ENCODE data around the gene GFOD2. TPM values are rescaled to one million over a fixed set of nuclear protein-coding genes. Genes with fewer than 3 reads are reported as not detected.
"Not testable (repeated sequence)": the region's sequence is repeated elsewhere in the genome, so short reads cannot be mapped to it uniquely, and the experiment has no call there.

The GFOD2 gene
- total and polyA plus RNA-seq, 2 experiments from 2014 or later, result 11.4 to 17.5 TPM

GRCh38 chr16:67697422-67698185 lies 21.5 kb downstream of the GFOD2 start:
- Histone ChIP-seq H3K4me1 (ENCODE audit: insufficient read depth) (no peaks in the 10 kb centered on the region), H3K27me3 (replicated peaks; ENCODE audit: insufficient read depth) (no peaks in the 10 kb centered on the region), H3F3A (ENCODE audit: insufficient read depth) (no peaks in the 10 kb centered on the region), H4K20me1 (ENCODE audit: insufficient read depth) (no peaks in the 10 kb centered on the region), H2AFZ (no peak overlapping the region), H3K4me2 (ENCODE audit: unreplicated experiment) (no peak overlapping the region), H3K27ac (no peak overlapping the region), H3K9me2 (ENCODE audit: insufficient read depth) (no peaks in the 10 kb centered on the region), H3K79me2 (ENCODE audit: insufficient read depth) (peaks cover 68% of the 10 kb centered on the region), H3K9ac (no peak overlapping the region), H3K9me3 (ENCODE audit: low read depth) (no peaks in the 10 kb centered on the region), H3K36me3 (ENCODE audit: low read depth) (no peaks in the 10 kb centered on the region), H3K4me3 (no peak overlapping the region)
- TF ChIP-seq EZH2phosphoT487 (IDR thresholded peaks at IDR 0.05; ENCODE audit: insufficient read depth, low read depth), result no peak
- TF ChIP-seq EZH2 (IDR thresholded peaks at IDR 0.05; ENCODE audit: insufficient read depth, poor library complexity, severe bottlenecking), result no peak
- DNase-seq, result no peak
- 97 to 100% methylated on average over 4 of the region's 4 CpGs for WGBS, 2 experiments (ENCODE audit: low coverage in 1 of 2, low lambda C conversion rate in 2 of 2, missing lambda C conversion rate in 2 of 2)
- in situ Hi-C loops (cut with MboI), result no loop called here

GRCh38 chr16:67694611-67695010 lies 24.5 kb downstream of the GFOD2 start:
- Histone ChIP-seq H4K20me1 (ENCODE audit: insufficient read depth) (no peaks in the 10 kb centered on the region), H2AFZ (no peak overlapping the region), H3K27me3 (replicated peaks; ENCODE audit: insufficient read depth) (no peaks in the 10 kb centered on the region), H3K79me2 (ENCODE audit: insufficient read depth) (peaks cover 63% of the 10 kb centered on the region), H3K4me2 (ENCODE audit: unreplicated experiment) (no peak overlapping the region), H3K36me3 (ENCODE audit: low read depth) (no peaks in the 10 kb centered on the region), H3K27ac (no peak overlapping the region), H3F3A (ENCODE audit: insufficient read depth) (no peaks in the 10 kb centered on the region), H3K9me3 (ENCODE audit: low read depth) (no peaks in the 10 kb centered on the region), H3K4me3 (no peak overlapping the region), H3K9me2 (ENCODE audit: insufficient read depth) (no peaks in the 10 kb centered on the region), H3K9ac (no peak overlapping the region), H3K4me1 (ENCODE audit: insufficient read depth) (no peaks in the 10 kb centered on the region)
- no peak for TF ChIP-seq EZH2phosphoT487 (IDR thresholded peaks at IDR 0.05; ENCODE audit: insufficient read depth, low read depth)
- no peak for TF ChIP-seq EZH2 (IDR thresholded peaks at IDR 0.05; ENCODE audit: insufficient read depth, poor library complexity, severe bottlenecking)
- 77 to 81% methylated on average over 2 of the region's 2 CpGs for WGBS, 2 experiments (ENCODE audit: low coverage in 1 of 2, low lambda C conversion rate in 2 of 2, missing lambda C conversion rate in 2 of 2)
- in situ Hi-C loops (cut with MboI), result no loop called here
- DNase-seq, result no peak

- H3K9me3 ChIP-seq (ENCODE audit: low read depth); H3F3A ChIP-seq (ENCODE audit: insufficient read depth); H3K27ac ChIP-seq; H3K27me3 ChIP-seq (replicated peaks; ENCODE audit: insufficient read depth); H4K20me1 ChIP-seq (ENCODE audit: insufficient read depth); H3K4me2 ChIP-seq (ENCODE audit: unreplicated experiment); H3K4me3 ChIP-seq; H2AFZ ChIP-seq; H3K36me3 ChIP-seq (ENCODE audit: low read depth); H3K9ac ChIP-seq; H3K4me1 ChIP-seq (ENCODE audit: insufficient read depth); in situ Hi-C loops (cut with MboI); H3K9me2 ChIP-seq (ENCODE audit: insufficient read depth): not testable (repeated sequence)
- WGBS, 2 experiments (ENCODE audit: low coverage in 1 of 2, low lambda C conversion rate in 2 of 2, missing lambda C conversion rate in 2 of 2), result 87 to 92% methylated on average over 8 of the region's 8 CpGs
- peak; percentile 6 for DNase-seq
- peaks cover 54% of the 10 kb centered on the region for H3K79me2 ChIP-seq (ENCODE audit: insufficient read depth)
These were observed 25.4 kb downstream of the GFOD2 start for GRCh38 chr16:67693517-67694285.

- no peaks in the 10 kb centered on the region for H3K9me2 ChIP-seq (ENCODE audit: insufficient read depth)
- no peak overlapping the region for H3K27ac ChIP-seq
- H3K79me2 ChIP-seq (ENCODE audit: insufficient read depth), result 0 out of 2 replicates have a peak, but pooled peaks cover 6% of the 10 kb centered on the region
- no peak overlapping the region for H3K4me3 ChIP-seq
- no peak for DNase-seq
- no peaks in the 10 kb centered on the region for H4K20me1 ChIP-seq (ENCODE audit: insufficient read depth)
- 86% methylated on average over 17 of the region's 17 CpGs for WGBS, 2 experiments (ENCODE audit: low coverage in 1 of 2, low lambda C conversion rate in 2 of 2, missing lambda C conversion rate in 2 of 2)
- TF ChIP-seq EZH2phosphoT487 (IDR thresholded peaks at IDR 0.05; ENCODE audit: insufficient read depth, low read depth) (no peak), EZH2 (IDR thresholded peaks at IDR 0.05; ENCODE audit: insufficient read depth, poor library complexity, severe bottlenecking) (no peak)
- no peaks in the 10 kb centered on the region; the same call in 1 of the 2 replicates for H3K36me3 ChIP-seq (ENCODE audit: low read depth)
- no peaks in the 10 kb centered on the region for H3K9me3 ChIP-seq (ENCODE audit: low read depth)
- no peaks in the 10 kb centered on the region for H3F3A ChIP-seq (ENCODE audit: insufficient read depth)
- in situ Hi-C loops (cut with MboI), result no loop called here
- no peak overlapping the region for H3K9ac ChIP-seq
- no peak overlapping the region for H3K4me2 ChIP-seq (ENCODE audit: unreplicated experiment)
- H3K27me3 ChIP-seq (replicated peaks; ENCODE audit: insufficient read depth), result no peaks in the 10 kb centered on the region
- peaks cover 6% of the 10 kb centered on the region; the same call in 1 of the 2 replicates for H3K4me1 ChIP-seq (ENCODE audit: insufficient read depth)
- H2AFZ ChIP-seq, result no peak overlapping the region
These were observed 33.6 kb downstream of the GFOD2 start for GRCh38 chr16:67685388-67686112.
